Measurements from ENCODE around the gene C3. TPM values are rescaled to one million over a fixed set of nuclear protein-coding genes. Genes with fewer than 3 reads are reported as not detected.

Gene C3
- polyA plus RNA-seq, 4 donors: 21.4 to 24.9 (median 21.9) TPM

- no peak for DNase-seq (ENCODE audit: low read depth in 4 of 4, low spot score in 3 of 4)
Measured at GRCh38 chr19:6732803-6733337, 12.4 kb upstream of the C3 start.

DNA sequence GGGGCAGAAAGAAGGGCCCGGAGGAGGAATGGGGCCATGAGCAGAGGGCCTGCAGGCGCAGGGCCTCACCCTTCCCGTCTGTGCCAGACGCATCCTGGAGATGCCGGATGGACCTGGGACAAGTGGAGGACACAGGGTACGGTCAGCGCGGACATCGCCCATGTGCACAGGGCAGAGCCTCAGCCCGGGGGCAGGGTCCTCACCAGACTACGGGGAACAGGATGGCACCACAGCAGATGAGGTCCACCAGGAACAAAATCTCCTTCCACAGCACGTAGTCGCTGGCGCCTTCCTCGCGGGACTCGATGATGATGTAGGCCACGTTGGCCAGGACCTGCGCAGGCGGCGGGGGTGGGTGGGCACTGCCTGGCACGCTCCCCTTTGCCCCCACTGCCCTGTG lies 11.4 kb upstream of the C3 start:
- DNase-seq (ENCODE audit: low read depth in 4 of 4, low spot score in 3 of 4): no peak

GRCh38 chr19:6730941-6731670 lies 10.7 kb upstream of the C3 start:
- DNase-seq (ENCODE audit: low read depth in 4 of 4, low spot score in 3 of 4): no peak

DNA sequence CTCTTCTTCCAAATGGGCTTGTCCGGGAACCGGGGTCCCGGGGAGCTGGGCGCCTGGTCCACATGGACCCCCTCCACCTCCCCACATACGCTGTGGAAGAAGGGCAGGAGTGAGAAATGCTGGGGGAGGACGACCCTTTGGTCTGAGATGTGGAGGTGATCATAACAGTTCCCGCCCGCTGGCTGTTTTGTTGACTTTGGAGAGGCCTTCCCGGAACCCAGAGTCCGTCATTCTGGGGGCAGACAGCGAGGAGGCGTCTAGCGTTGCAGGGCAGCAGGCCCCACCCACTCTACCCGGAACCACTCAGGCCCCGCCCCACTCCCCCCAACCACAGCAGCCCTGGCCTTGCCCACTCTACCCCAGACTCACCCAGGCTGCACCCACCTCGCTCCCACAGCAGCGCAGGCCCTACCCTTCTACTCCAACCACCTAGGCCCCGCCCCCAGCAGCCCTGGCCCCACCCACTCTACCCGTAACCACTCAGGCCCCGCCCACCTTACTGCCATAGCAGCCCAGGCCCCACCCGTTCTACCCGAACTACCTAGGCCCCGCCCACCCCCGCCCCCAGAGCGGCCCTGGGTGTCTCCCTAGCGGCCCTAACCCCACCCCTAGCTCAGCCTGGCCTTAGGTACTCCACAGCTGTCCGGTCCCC lies 9.8 kb upstream of the C3 start:
- no peak for DNase-seq (ENCODE audit: low read depth in 4 of 4, low spot score in 3 of 4)

GRCh38 chr19:6729573-6730152 lies 9.2 kb upstream of the C3 start:
- DNase-seq (ENCODE audit: low read depth in 4 of 4, low spot score in 3 of 4): no peak

- DNase-seq (ENCODE audit: low read depth in 4 of 4, low spot score in 3 of 4): no peak
Measured at GRCh38 chr19:6728346-6728745, 7.9 kb upstream of the C3 start.

DNA sequence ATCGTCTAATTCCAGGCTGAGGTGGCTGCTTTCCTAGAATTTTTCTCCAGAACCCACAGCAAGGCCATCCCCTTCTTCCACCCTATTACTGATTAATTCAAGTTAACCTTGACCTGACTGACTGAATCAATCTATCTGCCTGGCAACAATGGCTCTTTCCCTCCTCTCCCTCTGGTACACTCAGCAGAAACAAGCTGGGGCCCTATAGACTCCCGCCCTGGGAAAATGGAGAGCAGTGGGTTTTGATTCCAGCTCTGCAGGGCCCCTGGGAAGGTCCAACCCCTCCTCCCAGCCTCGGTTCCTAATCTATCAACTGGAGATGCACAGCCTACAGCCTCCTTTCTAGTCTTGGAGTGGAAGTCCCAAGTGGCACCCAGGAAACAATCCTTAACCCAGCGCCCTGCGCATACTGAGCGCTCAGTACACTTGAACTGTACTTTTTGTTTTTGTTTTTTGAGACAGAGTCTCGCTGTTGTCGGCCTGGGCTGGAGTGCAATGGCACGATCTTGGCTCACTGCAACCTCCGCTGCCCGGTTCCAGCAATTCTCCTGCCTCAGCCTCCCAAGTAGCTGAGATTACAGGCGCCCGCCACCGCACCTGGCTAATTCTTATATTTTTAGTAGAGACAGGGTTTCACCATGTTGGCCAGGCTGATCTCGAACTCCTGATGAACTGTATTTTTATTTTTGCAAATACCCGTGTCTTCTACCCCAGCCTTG lies 5.2 kb upstream of the C3 start:
- no peak for DNase-seq (ENCODE audit: low read depth in 4 of 4, low spot score in 3 of 4)

DNA sequence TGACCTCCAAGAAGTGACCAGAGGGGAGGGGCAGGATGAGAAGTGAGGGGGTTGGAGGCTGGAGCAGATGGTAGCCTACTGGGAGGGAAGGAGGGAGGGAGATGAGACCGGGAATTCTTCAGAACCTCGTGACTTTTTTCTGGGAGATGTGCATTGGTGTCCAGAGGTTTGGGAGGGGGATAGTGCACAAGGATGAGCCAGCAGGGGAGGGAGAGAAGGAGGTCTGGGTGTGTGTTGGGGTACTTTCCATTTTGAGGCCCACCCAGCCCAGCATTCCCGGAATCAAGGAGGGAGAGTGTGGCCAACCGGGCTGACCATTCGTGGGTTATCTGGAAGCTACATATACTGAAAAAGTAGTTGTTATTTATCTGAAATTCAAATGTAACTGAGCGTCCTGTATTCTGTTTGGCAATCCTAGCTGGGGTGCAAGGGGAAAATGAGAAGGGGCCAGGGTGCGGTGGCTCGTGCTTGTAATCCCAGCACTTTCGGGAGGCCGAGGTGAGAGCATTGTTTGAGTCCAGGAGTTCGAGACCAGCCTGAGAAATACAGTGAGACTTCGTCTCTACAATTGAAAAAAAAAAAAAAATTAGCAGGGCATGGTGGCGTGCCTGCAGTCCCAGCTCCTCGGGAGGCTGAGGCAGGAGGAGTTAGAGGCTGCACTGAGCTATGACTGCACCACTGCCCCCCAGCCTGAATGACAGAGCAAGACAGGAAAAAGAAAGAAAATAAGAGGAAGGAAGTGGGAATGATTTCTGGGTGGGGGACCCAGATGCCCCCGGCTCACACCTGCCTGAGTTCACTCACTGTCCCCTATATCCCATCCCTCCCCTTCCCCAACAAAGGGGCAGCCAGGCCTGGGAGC lies 4.4 kb upstream of the C3 start:
- no peak for DNase-seq (ENCODE audit: low read depth in 4 of 4, low spot score in 3 of 4)

DNA sequence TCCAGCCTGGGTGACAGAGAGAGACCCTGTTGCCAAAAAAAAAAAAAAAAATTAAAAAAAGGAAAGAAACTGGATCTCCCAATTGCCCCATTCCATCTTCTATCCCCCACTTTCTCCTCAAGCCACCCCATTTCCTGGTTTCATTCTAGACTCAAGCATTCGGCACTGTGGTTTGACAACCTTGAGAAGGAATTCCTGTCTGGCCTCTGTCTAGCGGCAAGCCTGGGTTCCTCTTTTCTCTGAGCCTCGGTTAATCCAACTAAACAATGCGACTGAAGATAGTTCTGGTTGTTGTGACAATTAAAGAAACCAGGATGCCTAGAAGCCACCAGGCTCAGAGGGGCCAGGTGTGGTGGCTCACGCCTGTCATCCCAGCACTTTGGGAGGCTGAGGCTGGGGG lies 3.3 kb upstream of the C3 start:
- no peak for DNase-seq (ENCODE audit: low read depth in 4 of 4, low spot score in 3 of 4)

GRCh38 chr19:6723108-6723618 lies 2.7 kb upstream of the C3 start:
- no peak for DNase-seq (ENCODE audit: low read depth in 4 of 4, low spot score in 3 of 4)

- DNase-seq (ENCODE audit: low read depth in 4 of 4, low spot score in 3 of 4): no peak
Measured at GRCh38 chr19:6721773-6722172, 1.3 kb upstream of the C3 start.

GRCh38 chr19:6721138-6721474 lies 656 bp upstream of the C3 start:
- DNase-seq (ENCODE audit: low read depth in 4 of 4, low spot score in 3 of 4): no peak

DNA sequence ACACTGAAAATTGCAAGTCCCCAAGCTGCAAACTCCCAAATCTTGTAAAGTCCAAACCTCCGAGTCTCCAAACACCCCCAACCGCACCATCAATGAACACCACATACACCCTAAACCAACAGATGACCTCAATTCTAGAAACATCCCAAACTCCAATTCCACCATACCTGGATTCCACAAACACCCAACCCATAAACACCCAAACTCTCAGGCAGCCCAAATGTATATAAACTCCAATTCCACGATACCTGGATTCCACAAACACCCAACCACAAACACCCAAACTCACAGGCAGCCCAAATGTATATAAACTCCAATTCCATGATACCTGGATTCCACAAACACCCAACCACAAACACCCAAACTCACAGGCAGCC lies 470 bp downstream of the C3 start:
- DNase-seq (ENCODE audit: low read depth in 4 of 4, low spot score in 3 of 4): no peak

GRCh38 chr19:6719540-6719861 lies 949 bp downstream of the C3 start:
- no peak for DNase-seq (ENCODE audit: low read depth in 4 of 4, low spot score in 3 of 4)

GRCh38 chr19:6718741-6719539 lies 1.5 kb downstream of the C3 start:
- DNase-seq (ENCODE audit: low read depth in 4 of 4, low spot score in 3 of 4): no peak

GRCh38 chr19:6718111-6718740 lies 2.2 kb downstream of the C3 start:
- DNase-seq (ENCODE audit: low read depth in 4 of 4, low spot score in 3 of 4): no peak

DNA sequence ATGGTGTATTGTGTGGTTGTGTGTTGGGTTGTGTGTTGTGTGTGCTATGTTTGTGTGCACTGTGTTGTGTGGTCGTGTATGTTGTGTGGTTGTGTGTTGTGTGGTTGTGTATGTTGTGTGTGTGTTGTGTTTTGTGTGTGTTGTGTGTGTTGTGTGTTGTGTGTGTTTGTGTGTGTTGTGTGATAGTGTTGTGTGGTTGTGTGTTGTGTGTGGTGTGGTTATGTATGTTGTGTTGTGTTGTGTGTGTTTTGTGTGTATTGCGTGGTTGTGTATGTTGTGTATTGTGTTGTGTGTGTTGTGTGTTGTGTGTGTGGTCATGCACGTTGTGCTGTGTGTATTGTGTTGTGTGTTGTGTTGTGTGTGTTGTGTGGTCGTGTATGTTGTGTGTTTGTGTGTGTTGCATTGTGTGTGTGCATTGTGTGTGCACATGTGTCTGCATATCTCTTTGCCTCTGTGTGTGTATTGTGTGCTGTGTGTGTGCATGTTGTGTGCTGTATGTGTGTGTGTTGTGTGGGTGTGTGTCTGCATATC lies 2.9 kb downstream of the C3 start:
- no peak for DNase-seq (ENCODE audit: low read depth in 4 of 4, low spot score in 3 of 4)

GRCh38 chr19:6717036-6717435 lies 3.4 kb downstream of the C3 start:
- DNase-seq (ENCODE audit: low read depth in 4 of 4, low spot score in 3 of 4): no peak

DNA sequence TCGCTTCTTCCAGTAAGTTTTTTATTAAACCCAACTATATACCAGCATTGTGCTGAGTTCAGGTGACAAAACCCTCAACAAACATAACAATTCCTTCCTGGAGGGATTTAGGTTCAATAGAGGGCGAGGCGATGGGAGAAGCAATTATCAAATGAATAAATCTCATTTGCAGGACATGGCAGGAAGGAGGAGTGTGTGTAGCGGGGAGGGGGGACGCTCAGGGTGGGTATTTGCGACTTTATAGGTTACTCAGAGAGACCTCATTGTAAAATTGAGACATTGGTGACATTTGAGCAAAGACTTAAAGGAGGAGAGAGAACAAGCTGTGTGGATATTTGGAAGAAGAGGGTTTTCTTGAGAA lies 3.9 kb downstream of the C3 start:
- DNase-seq (ENCODE audit: low read depth in 4 of 4, low spot score in 3 of 4): no peak

All from right renal pelvis (tissue), 4 donors.